Measurements from ENCODE around the gene ROR1. TPM values are rescaled to one million over a fixed set of nuclear protein-coding genes. Genes with fewer than 3 reads are reported as not detected.

ROR1 gene
- total RNA-seq, 6 experiments from 2014 or later, result 7.4 to 9.4 (median 8.9) TPM

DNA sequence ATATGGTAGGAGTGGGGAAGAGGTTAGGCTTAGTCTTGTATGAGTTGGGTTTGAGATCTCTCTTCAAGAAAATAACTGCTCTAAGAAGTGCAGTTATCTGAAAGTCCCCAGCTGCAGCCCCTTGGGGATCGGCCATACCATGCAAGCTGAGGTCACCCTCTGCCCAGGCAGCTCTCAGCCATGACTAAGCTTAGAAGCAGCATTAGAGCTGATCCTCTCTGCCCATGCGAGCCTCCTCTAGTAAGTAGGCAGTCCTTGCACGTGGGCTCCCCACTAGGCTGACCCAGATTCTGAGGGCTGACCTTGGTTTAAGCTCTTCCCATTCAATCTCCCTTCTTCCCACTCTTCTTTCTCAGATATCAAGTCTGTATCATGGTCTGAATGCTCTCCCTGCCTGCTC lies 308.6 kb downstream of the ROR1 start:
- H3K27ac Mint-ChIP-seq, result no peak overlapping the region
- no peaks in the 10 kb centered on the region for H3K27me3 Mint-ChIP-seq (ENCODE audit: insufficient read depth)
- no peaks in the 10 kb centered on the region for H3K36me3 Mint-ChIP-seq (ENCODE audit: low read depth)
- TF ChIP-seq, protein P1, sequence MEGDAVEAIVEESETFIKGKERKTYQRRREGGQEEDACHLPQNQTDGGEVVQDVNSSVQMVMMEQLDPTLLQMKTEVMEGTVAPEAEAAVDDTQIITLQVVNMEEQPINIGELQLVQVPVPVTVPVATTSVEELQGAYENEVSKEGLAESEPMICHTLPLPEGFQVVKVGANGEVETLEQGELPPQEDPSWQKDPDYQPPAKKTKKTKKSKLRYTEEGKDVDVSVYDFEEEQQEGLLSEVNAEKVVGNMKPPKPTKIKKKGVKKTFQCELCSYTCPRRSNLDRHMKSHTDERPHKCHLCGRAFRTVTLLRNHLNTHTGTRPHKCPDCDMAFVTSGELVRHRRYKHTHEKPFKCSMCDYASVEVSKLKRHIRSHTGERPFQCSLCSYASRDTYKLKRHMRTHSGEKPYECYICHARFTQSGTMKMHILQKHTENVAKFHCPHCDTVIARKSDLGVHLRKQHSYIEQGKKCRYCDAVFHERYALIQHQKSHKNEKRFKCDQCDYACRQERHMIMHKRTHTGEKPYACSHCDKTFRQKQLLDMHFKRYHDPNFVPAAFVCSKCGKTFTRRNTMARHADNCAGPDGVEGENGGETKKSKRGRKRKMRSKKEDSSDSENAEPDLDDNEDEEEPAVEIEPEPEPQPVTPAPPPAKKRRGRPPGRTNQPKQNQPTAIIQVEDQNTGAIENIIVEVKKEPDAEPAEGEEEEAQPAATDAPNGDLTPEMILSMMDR (IDR thresholded peaks at IDR 0.05), result no peak
- no peak overlapping the region for H3K4me3 Mint-ChIP-seq
- H3K9me3 Mint-ChIP-seq, result no peaks in the 10 kb centered on the region
- H3K4me1 Mint-ChIP-seq (ENCODE audit: low read depth), result peaks cover 16% of the 10 kb centered on the region
- peak; percentile 65 for DNase-seq

DNA sequence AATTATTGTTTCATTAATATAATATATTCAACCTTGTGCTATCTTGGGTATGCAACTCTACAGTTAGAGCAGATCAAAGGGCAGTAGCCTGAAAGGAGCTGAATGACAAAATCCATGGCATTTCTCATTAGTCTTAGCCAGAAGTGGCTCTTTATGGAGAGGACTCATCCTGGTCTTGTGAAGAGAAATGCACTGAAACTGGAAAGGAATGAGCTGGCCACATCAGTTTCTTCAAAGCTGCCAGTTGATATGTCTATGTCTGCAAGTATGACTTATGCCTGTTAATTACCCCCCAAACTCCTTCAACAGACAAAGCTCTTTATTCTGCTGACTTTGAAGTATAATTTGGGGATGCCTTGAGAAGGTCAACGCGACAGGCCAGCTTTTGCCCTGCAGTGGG lies 310.6 kb downstream of the ROR1 start:
- Mint-ChIP-seq H3K4me3 (no peak overlapping the region), H3K27ac (no peak overlapping the region), H3K27me3 (ENCODE audit: insufficient read depth) (no peaks in the 10 kb centered on the region), H3K36me3 (ENCODE audit: low read depth) (no peaks in the 10 kb centered on the region), H3K4me1 (ENCODE audit: low read depth) (peaks cover 23% of the 10 kb centered on the region), H3K9me3 (no peaks in the 10 kb centered on the region)
- DNase-seq, result peak; percentile 14
- TF ChIP-seq, protein P1 (IDR thresholded peaks at IDR 0.05), result no peak

DNA sequence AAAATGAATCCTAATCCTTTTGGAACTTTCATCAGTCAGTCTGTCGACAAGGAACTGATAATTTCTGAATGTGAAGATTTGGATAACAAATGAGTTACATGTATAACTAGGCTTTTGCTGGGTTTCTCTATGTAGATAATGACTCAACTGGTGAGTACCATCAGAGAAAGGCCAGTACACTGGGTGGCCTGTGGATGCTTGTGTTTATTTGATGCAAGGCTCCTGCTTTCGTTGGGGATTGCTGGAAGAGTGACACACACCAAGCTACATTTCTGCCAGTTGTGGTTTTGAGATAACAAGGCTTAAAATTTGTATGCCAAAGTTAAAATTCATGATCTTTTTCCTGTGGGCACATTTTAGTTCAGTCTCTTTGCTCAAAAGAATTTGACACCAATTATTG lies 314.0 kb downstream of the ROR1 start:
- DNase-seq, result peak; percentile 68
- H3K4me1 Mint-ChIP-seq (ENCODE audit: low read depth), result peaks cover 16% of the 10 kb centered on the region

DNA sequence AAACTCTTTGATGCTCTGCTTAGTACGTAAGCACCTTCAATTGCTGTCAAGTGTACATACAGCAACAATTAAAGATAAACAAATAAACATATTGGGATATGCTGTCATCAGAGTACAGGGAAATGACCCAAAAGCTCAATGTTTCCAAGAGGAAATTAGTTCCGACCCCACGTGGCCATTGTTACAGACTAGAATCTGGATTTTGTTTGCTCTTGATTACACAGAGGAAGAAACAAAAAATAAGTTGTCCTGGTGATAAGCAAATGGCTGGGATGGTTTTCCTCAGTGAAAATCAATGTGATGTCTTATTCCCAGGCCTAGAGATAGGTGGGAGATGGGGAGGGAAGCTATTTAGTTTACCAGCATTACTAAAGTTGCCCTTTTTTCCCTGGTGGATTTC lies 316.6 kb downstream of the ROR1 start:
- DNase-seq, result no peak
- Mint-ChIP-seq H3K4me3 (no peak overlapping the region), H3K36me3 (ENCODE audit: low read depth) (peaks cover 4% of the 10 kb centered on the region; the same call in 1 of the 2 replicates), H3K4me1 (ENCODE audit: low read depth) (peaks cover 32% of the 10 kb centered on the region), H3K27me3 (ENCODE audit: insufficient read depth) (no peaks in the 10 kb centered on the region; the same call in 1 of the 2 replicates), H3K27ac (no peak overlapping the region), H3K9me3 (no peaks in the 10 kb centered on the region)
- TF ChIP-seq, protein P1 (IDR thresholded peaks at IDR 0.05), result no peak

More for the DNA sequence above, 314.0 kb downstream of the ROR1 start:
- no peaks in the 10 kb centered on the region for H3K9me3 Mint-ChIP-seq
- no peaks in the 10 kb centered on the region; the same call in 1 of the 2 replicates for H3K27me3 Mint-ChIP-seq (ENCODE audit: insufficient read depth)
- no peak overlapping the region for H3K4me3 Mint-ChIP-seq
- TF ChIP-seq, protein P1 (IDR thresholded peaks at IDR 0.05), result no peak
- no peak overlapping the region for H3K27ac Mint-ChIP-seq
- H3K36me3 Mint-ChIP-seq (ENCODE audit: low read depth), result no peaks in the 10 kb centered on the region

DNA sequence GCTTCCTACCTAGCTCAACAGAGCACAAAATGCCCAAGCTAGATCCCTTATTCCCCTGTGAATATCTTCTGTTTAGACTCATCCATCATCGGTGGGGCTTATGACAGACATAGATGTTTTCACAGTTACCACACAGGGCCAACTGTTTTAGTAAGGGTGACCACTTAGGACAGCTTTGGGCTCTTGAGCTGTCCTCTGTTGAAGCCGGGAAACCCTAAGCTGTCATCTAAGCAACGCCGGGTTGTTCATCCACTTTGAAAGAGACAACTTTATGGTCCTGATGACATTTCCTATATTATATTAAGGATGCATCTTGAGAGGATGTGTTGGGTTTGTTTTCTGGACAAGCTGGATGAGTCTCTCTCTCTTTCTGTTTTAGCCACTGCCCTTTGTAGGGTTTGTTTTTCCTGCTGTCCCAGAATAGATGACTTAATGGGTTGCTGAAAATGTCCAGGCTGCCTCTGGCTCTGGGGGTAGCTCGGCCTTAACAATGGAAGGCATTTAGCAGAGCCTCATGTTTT lies 319.1 kb downstream of the ROR1 start:
- Mint-ChIP-seq H3K4me3 (no peak overlapping the region), H3K4me1 (ENCODE audit: low read depth) (peaks cover 25% of the 10 kb centered on the region), H3K9me3 (no peaks in the 10 kb centered on the region), H3K36me3 (ENCODE audit: low read depth) (peaks cover 4% of the 10 kb centered on the region; the same call in 1 of the 2 replicates), H3K27me3 (ENCODE audit: insufficient read depth) (no peaks in the 10 kb centered on the region; the same call in 1 of the 2 replicates), H3K27ac (no peak overlapping the region)
- TF ChIP-seq, protein P1 (IDR thresholded peaks at IDR 0.05), result no peak
- no peak for DNase-seq
